ENCODE data around the gene ZNF831. TPM values are rescaled to one million over a fixed set of nuclear protein-coding genes. Genes with fewer than 3 reads are reported as not detected.

Gene ZNF831
- 0.11 TPM in 1 of 2 replicates, not detected in the other for total RNA-seq (2014; rRNA removed; shearing (Covaris generic); ENCODE audit: low replicate concordance)

- Histone ChIP-seq H3K9me2 (replicated peaks; ENCODE audit: insufficient read depth, low read length) (no peaks in the 10 kb centered on the region), H3K9me3 (ENCODE audit: low read length) (no peaks in the 10 kb centered on the region), H3K79me2 (ENCODE audit: low read length) (no peaks in the 10 kb centered on the region), H3K27me3 (ENCODE audit: low read length) (no peaks in the 10 kb centered on the region), H3K9ac (ENCODE audit: low read length) (no peak within 1 kb of the TSS), H3K4me3 (ENCODE audit: low read length) (no peak within 1 kb of the TSS), H3K4me1 (ENCODE audit: low read length) (peaks cover 13% of the 10 kb centered on the region), H4K20me1 (ENCODE audit: insufficient read depth, low read depth, low read length) (no peaks in the 10 kb centered on the region), H3K27ac (ENCODE audit: low read length) (no peak within 1 kb of the TSS), H3K36me3 (ENCODE audit: insufficient read depth, low read length) (no peaks in the 10 kb centered on the region), H3K4me2 (ENCODE audit: low read depth, low read length, poor library complexity, severe bottlenecking) (peak within 1 kb of the TSS; percentile 13), H2AFZ (ENCODE audit: low read length) (0 out of 2 replicates have a peak within 1 kb of the TSS, but pooled peaks have one; percentile 43)
- peak; percentile 56 for DNase-seq
Observed at GRCh38 chr20:59163631-59164530, at the start of gene ZNF831. Gene ZNF831, plus strand, starts transcription at chr20:59163821. Its CDS starts 27,199 bp downstream, at chr20:59191020.

DNA sequence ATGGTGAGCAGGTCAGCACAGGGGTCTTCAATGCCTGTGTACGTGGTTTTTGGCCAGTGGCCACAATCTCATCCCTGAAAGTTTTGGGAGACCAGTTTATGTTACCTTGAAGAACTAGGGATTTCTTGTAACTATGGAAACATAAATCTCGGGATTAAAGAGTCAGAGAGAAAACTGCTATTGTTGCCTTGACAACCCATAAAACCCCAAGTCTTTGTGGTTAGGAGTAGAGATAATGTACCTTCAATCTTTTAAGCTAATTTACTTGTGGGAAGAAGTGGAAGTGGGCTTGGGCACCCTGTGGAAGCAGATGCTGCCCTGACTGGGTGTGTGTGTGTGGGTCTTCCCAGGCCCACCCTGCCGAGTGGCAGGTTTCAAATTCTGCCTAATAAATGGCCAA lies 46.1 kb upstream of the ZNF831 start:
- no peak overlapping the region for H3K27ac ChIP-seq (ENCODE audit: low read length)
- H3K9me3 ChIP-seq (ENCODE audit: low read length) = no peaks in the 10 kb centered on the region
- no peak overlapping the region for H3K9ac ChIP-seq (ENCODE audit: low read length)
- no peak overlapping the region for H3K4me3 ChIP-seq (ENCODE audit: low read length)
- no peak overlapping the region for H2AFZ ChIP-seq (ENCODE audit: low read length)
- H3K79me2 ChIP-seq (ENCODE audit: low read length) = no peaks in the 10 kb centered on the region
- no peaks in the 10 kb centered on the region for H3K36me3 ChIP-seq (ENCODE audit: insufficient read depth, low read length)
- DNase-seq = no peak
- H3K27me3 ChIP-seq (ENCODE audit: low read length) = no peaks in the 10 kb centered on the region; the same call in 1 of the 2 replicates
- no peaks in the 10 kb centered on the region; the same call in 1 of the 2 replicates for H3K4me1 ChIP-seq (ENCODE audit: low read length)
- no peak overlapping the region for H3K4me2 ChIP-seq (ENCODE audit: low read depth, low read length, poor library complexity, severe bottlenecking)
- no peaks in the 10 kb centered on the region for H4K20me1 ChIP-seq (ENCODE audit: insufficient read depth, low read depth, low read length)
- no peaks in the 10 kb centered on the region for H3K9me2 ChIP-seq (replicated peaks; ENCODE audit: insufficient read depth, low read length)

GRCh38 chr20:59118855-59119254 lies 44.8 kb upstream of the ZNF831 start:
- Histone ChIP-seq H3K4me2 (ENCODE audit: low read depth, low read length, poor library complexity, severe bottlenecking) (no peak overlapping the region), H3K36me3 (ENCODE audit: insufficient read depth, low read length) (no peaks in the 10 kb centered on the region), H3K79me2 (ENCODE audit: low read length) (no peaks in the 10 kb centered on the region), H3K4me3 (ENCODE audit: low read length) (no peak overlapping the region), H3K9ac (ENCODE audit: low read length) (no peak overlapping the region), H3K27ac (ENCODE audit: low read length) (no peak overlapping the region), H3K27me3 (ENCODE audit: low read length) (no peaks in the 10 kb centered on the region; the same call in 1 of the 2 replicates), H4K20me1 (ENCODE audit: insufficient read depth, low read depth, low read length) (no peaks in the 10 kb centered on the region), H3K4me1 (ENCODE audit: low read length) (peaks cover 8% of the 10 kb centered on the region), H3K9me2 (replicated peaks; ENCODE audit: insufficient read depth, low read length) (no peaks in the 10 kb centered on the region), H3K9me3 (ENCODE audit: low read length) (no peaks in the 10 kb centered on the region), H2AFZ (ENCODE audit: low read length) (no peak overlapping the region)
- no peak for DNase-seq

GRCh38 chr20:59120491-59120890 lies 43.1 kb upstream of the ZNF831 start:
- no peak for DNase-seq
- Histone ChIP-seq H4K20me1 (ENCODE audit: insufficient read depth, low read depth, low read length) (no peaks in the 10 kb centered on the region), H3K27ac (ENCODE audit: low read length) (no peak overlapping the region), H3K4me3 (ENCODE audit: low read length) (no peak overlapping the region), H2AFZ (ENCODE audit: low read length) (no peak overlapping the region), H3K36me3 (ENCODE audit: insufficient read depth, low read length) (no peaks in the 10 kb centered on the region), H3K27me3 (ENCODE audit: low read length) (no peaks in the 10 kb centered on the region; the same call in 1 of the 2 replicates), H3K79me2 (ENCODE audit: low read length) (no peaks in the 10 kb centered on the region), H3K9me3 (ENCODE audit: low read length) (no peaks in the 10 kb centered on the region), H3K4me2 (ENCODE audit: low read depth, low read length, poor library complexity, severe bottlenecking) (no peak overlapping the region), H3K4me1 (ENCODE audit: low read length) (peaks cover 8% of the 10 kb centered on the region), H3K9me2 (replicated peaks; ENCODE audit: insufficient read depth, low read length) (no peaks in the 10 kb centered on the region), H3K9ac (ENCODE audit: low read length) (no peak overlapping the region)

GRCh38 chr20:59120919-59121318 lies 42.7 kb upstream of the ZNF831 start:
- H3K4me2 ChIP-seq (ENCODE audit: low read depth, low read length, poor library complexity, severe bottlenecking) = no peak overlapping the region

DNA sequence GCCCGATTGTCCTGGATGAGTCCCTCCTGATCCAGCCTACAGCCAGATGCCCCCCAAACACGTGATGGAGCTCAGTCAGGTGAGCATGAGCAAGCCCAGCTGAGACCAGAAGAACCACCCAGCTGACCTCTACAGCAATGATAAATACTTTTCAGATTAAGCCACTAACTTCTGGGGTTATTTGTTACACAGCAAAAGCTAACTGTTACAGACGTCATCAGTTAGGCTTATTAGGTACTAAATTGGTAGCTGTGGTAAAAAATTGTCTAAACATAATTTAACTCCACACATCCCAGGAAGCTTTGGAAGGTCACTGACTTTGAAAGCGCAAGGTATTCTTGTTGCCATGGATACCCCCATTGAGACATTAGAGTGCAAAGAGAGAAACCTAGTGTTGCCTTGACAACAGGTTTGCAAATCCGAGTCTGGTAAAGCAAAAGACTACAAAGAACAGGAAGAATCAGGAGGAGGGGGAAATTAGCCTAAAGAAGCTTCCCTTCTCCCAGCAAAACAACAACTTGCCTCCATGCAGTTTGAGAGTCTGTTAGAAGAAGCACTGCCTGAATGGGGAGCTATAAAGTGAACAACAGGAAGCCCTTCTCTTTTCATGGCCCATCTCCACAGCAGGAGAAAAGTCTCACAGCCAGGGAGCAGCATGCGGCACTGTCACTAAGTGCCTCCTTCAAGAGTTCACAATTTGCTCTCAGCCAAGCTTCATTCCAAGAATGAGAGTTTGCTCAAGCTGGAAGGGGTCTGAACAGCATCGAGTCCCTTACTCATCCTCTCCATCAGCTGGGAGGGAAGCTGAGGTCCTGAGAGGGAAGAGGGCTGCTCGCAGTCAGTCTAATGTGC lies 41.7 kb upstream of the ZNF831 start:
- no peaks in the 10 kb centered on the region for H4K20me1 ChIP-seq (ENCODE audit: insufficient read depth, low read depth, low read length)
- no peaks in the 10 kb centered on the region for H3K9me2 ChIP-seq (replicated peaks; ENCODE audit: insufficient read depth, low read length)
- H3K9me3 ChIP-seq (ENCODE audit: low read length) = no peaks in the 10 kb centered on the region
- no peaks in the 10 kb centered on the region for H3K79me2 ChIP-seq (ENCODE audit: low read length)
- H3K36me3 ChIP-seq (ENCODE audit: insufficient read depth, low read length) = no peaks in the 10 kb centered on the region
- DNase-seq = no peak
- peaks cover 8% of the 10 kb centered on the region for H3K4me1 ChIP-seq (ENCODE audit: low read length)
- no peaks in the 10 kb centered on the region; the same call in 1 of the 2 replicates for H3K27me3 ChIP-seq (ENCODE audit: low read length)
- no peak overlapping the region for H2AFZ ChIP-seq (ENCODE audit: low read length)
- H3K9ac ChIP-seq (ENCODE audit: low read length) = no peak overlapping the region
- H3K4me2 ChIP-seq (ENCODE audit: low read depth, low read length, poor library complexity, severe bottlenecking) = no peak overlapping the region
- no peak overlapping the region for H3K4me3 ChIP-seq (ENCODE audit: low read length)
- no peak overlapping the region for H3K27ac ChIP-seq (ENCODE audit: low read length)

More at GRCh38 chr20:59120919-59121318, 42.7 kb upstream of the ZNF831 start:
- Histone ChIP-seq H3K27me3 (ENCODE audit: low read length) (no peaks in the 10 kb centered on the region; the same call in 1 of the 2 replicates), H2AFZ (ENCODE audit: low read length) (no peak overlapping the region), H4K20me1 (ENCODE audit: insufficient read depth, low read depth, low read length) (no peaks in the 10 kb centered on the region), H3K4me1 (ENCODE audit: low read length) (peaks cover 8% of the 10 kb centered on the region), H3K4me3 (ENCODE audit: low read length) (no peak overlapping the region), H3K79me2 (ENCODE audit: low read length) (no peaks in the 10 kb centered on the region), H3K27ac (ENCODE audit: low read length) (no peak overlapping the region), H3K9me3 (ENCODE audit: low read length) (no peaks in the 10 kb centered on the region), H3K36me3 (ENCODE audit: insufficient read depth, low read length) (no peaks in the 10 kb centered on the region), H3K9me2 (replicated peaks; ENCODE audit: insufficient read depth, low read length) (no peaks in the 10 kb centered on the region), H3K9ac (ENCODE audit: low read length) (no peak overlapping the region)
- DNase-seq = no peak

DNA sequence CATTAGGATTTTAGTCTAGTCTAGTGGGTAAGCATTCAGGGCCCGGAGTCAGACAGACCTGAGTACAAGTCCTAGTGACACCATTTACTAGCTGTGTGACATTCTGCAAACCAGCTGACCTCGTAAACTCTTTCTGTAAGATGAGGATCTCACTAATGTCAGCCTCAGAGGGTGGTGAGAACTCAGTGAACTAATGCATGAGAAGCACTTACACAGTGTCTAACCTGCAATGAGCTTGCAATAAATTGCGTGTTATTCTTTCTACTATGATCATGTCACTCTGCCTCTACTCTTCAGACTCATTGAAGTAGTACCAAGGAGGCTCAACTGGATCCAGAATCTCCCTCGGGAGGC lies 41.1 kb upstream of the ZNF831 start:
- Histone ChIP-seq H3K9me2 (replicated peaks; ENCODE audit: insufficient read depth, low read length) (no peaks in the 10 kb centered on the region), H2AFZ (ENCODE audit: low read length) (no peak overlapping the region), H3K4me3 (ENCODE audit: low read length) (no peak overlapping the region), H3K79me2 (ENCODE audit: low read length) (no peaks in the 10 kb centered on the region), H4K20me1 (ENCODE audit: insufficient read depth, low read depth, low read length) (no peaks in the 10 kb centered on the region), H3K36me3 (ENCODE audit: insufficient read depth, low read length) (no peaks in the 10 kb centered on the region), H3K9ac (ENCODE audit: low read length) (no peak overlapping the region), H3K27ac (ENCODE audit: low read length) (no peak overlapping the region), H3K9me3 (ENCODE audit: low read length) (no peaks in the 10 kb centered on the region), H3K4me1 (ENCODE audit: low read length) (peaks cover 8% of the 10 kb centered on the region), H3K4me2 (ENCODE audit: low read depth, low read length, poor library complexity, severe bottlenecking) (no peak overlapping the region), H3K27me3 (ENCODE audit: low read length) (no peaks in the 10 kb centered on the region; the same call in 1 of the 2 replicates)
- DNase-seq = no peak

All from Karpas-422 (cell line).